Brain microvascular endothelial cell (primary cell): Measurements from ENCODE around the gene NAA15.
"Not testable (repeated sequence)": the region's sequence is repeated elsewhere in the genome, so short reads cannot be mapped to it uniquely, and the experiment has no call there.

Experiments
- DNase-seq: peaks from one replicate; pipeline ENCODE4 v3.0.0-alpha.2; 2020
- H3K27ac ChIP-seq: fragments of 250-450 bp; sonication (Bioruptor Pico); 2 replicates; pipeline ENCODE4 v1.5.1; 2020; ENCODE audit warnings: mild to moderate bottlenecking, moderate library complexity
- H3K27me3 ChIP-seq: fragments of 250-450 bp; sonication (Bioruptor Pico); replicated peaks from 2 replicates; pipeline ENCODE4 v1.5.1; 2020; ENCODE audit warnings: mild to moderate bottlenecking
- H3K36me3 ChIP-seq: fragments of 250-450 bp; sonication (Bioruptor Pico); replicated peaks from 2 replicates; pipeline ENCODE4 v1.5.1; 2020; ENCODE audit warnings: mild to moderate bottlenecking
- H3K4me3 ChIP-seq: 2 replicates; pipeline ENCODE4 v1.5.1; 2011; ENCODE audit warnings: low read depth, mild to moderate bottlenecking, control low read depth, low read length, moderate library complexity
- in situ Hi-C: cut with HindIII; loops from 2 replicates; pipeline ENCODE4 v1.10.0; 2017; ENCODE audit warnings: low sequenced_read_pairs, low pct_ligation_motif_present
- TF ChIP-seq, protein P1 (sequence below): IDR thresholded peaks from 2 replicates; pipeline ENCODE4 v1.5.1; 2011; ENCODE audit warnings: low read depth, mild to moderate bottlenecking, moderate library complexity, low read length, control low read depth, inconsistent platforms; ENCODE audit errors: missing control alignments

NAA15 gene

DNA sequence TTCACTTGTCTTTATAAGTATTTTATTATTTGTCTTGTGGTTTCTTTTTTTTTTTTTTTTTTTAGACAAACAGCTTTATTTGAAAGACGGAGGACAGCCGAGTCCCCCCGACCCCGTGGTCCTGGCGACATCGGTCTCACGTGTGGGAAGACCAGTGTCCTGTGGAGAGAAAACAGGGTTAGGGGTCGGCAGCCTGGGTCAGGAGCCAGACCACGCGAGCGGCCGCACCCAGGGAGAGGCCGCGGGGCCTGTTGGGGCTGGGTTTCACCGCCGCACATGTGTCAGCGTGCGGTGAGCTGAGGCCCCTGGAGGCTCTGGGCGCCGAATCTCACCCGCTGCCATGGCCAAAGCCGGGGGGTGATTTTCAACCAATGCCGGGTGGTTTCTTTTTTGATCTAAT is 134.8 kb downstream of the NAA15 start:
- TF ChIP-seq, protein P1, sequence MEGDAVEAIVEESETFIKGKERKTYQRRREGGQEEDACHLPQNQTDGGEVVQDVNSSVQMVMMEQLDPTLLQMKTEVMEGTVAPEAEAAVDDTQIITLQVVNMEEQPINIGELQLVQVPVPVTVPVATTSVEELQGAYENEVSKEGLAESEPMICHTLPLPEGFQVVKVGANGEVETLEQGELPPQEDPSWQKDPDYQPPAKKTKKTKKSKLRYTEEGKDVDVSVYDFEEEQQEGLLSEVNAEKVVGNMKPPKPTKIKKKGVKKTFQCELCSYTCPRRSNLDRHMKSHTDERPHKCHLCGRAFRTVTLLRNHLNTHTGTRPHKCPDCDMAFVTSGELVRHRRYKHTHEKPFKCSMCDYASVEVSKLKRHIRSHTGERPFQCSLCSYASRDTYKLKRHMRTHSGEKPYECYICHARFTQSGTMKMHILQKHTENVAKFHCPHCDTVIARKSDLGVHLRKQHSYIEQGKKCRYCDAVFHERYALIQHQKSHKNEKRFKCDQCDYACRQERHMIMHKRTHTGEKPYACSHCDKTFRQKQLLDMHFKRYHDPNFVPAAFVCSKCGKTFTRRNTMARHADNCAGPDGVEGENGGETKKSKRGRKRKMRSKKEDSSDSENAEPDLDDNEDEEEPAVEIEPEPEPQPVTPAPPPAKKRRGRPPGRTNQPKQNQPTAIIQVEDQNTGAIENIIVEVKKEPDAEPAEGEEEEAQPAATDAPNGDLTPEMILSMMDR: no peak
- no peaks in the 10 kb centered on the region for H3K27me3 ChIP-seq
- in situ Hi-C loops: no loop called here
- no peaks in the 10 kb centered on the region for H3K36me3 ChIP-seq
- DNase-seq: no peak
- H3K27ac ChIP-seq: no peak overlapping the region
- no peak overlapping the region for H3K4me3 ChIP-seq

DNA sequence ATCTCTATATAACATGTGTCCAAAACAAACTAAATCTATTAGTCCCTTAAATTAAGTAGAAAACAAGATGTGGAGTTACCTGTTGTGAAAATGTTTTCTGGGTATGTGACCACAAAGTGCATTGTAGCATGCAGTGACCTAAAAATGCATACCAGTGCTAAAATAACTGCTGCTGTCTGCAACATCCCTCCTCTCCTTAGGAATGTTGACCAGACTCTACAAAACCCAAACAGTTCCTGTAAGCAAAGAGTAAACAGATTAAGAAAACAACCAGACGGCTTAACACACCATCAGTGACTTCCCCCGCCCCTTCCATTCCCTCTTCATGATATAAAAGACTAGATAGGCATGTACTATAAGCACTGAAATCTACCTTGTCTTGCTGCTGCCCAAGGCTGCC is 136.8 kb downstream of the NAA15 start:
- TF ChIP-seq, protein P1: no peak
- no peak for DNase-seq
- Histone ChIP-seq H3K4me3 (no peak overlapping the region), H3K27ac (no peak overlapping the region), H3K27me3 (no peaks in the 10 kb centered on the region), H3K36me3 (no peaks in the 10 kb centered on the region)
- in situ Hi-C loops: no loop called here

DNA sequence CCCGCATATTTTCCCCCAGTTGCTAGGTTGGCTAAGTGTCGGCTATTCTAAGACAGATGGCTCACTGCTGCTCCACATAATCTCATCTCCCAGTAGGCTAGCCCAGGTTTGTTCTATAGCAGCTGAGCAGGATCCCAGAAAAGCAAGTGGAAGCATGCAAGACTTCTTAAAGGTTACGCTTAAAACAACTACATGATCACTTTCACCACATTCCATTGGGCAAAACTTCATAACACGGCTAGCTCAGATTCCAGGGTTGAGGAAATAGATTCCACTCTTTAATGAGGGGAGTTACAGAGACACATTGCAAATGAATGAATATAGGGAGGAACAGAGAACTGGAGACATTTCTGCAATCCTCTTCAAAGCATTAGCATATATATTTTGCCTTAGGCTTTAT is 139.7 kb downstream of the NAA15 start:
- TF ChIP-seq, protein P1: no peak
- DNase-seq: no peak

DNA sequence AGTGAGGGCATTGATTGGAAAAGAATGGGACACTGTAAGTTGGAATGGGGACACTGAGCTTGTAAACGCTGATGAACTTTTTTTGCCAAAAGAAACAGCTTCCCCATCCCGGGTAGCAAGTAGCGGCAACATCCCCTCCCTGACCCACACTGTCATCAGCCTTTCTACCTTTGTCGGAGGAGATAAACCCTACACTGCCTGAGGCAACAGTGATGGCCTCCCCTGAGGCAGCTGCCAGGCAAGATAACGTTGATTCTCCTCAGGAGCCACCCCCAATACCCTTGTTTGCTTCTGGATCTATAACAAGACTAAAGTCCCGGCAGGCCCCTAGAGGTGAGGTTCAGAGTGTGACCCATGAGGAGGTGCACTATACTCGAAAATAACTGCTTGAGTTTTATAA is 142.4 kb downstream of the NAA15 start:
- H3K27ac ChIP-seq: no peak overlapping the region
- in situ Hi-C loops: no loop called here
- no peaks in the 10 kb centered on the region for H3K27me3 ChIP-seq
- TF ChIP-seq, protein P1: no peak
- H3K4me3 ChIP-seq: no peak overlapping the region
- no peak for DNase-seq
- no peaks in the 10 kb centered on the region for H3K36me3 ChIP-seq

More for the DNA sequence above, 139.7 kb downstream of the NAA15 start:
- Histone ChIP-seq H3K36me3 (no peaks in the 10 kb centered on the region), H3K4me3 (no peak overlapping the region), H3K27ac (no peak overlapping the region), H3K27me3 (no peaks in the 10 kb centered on the region)
- in situ Hi-C loops: no loop called here

DNA sequence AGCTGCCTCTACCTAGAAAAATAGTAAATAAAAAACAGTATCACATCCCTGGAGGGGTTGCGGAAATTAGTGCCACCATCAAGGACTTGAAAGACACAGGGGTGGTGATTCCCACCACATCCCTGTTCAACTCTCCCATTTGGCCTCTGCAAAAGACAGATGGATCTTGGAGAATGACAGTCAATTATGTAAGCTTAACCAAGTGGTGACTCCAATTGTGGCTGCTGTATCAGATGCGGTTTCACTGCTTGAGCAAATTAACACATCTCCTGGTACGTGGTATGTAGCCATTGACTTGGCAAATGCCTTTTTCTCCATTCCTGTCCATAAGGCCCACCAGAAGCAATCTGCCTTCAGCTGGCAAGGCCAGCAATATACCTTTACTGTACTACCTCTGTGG is 143.6 kb downstream of the NAA15 start:
- DNase-seq, H3K27ac ChIP-seq, H3K36me3 ChIP-seq, in situ Hi-C loops, H3K4me3 ChIP-seq, H3K27me3 ChIP-seq: not testable (repeated sequence)

DNA sequence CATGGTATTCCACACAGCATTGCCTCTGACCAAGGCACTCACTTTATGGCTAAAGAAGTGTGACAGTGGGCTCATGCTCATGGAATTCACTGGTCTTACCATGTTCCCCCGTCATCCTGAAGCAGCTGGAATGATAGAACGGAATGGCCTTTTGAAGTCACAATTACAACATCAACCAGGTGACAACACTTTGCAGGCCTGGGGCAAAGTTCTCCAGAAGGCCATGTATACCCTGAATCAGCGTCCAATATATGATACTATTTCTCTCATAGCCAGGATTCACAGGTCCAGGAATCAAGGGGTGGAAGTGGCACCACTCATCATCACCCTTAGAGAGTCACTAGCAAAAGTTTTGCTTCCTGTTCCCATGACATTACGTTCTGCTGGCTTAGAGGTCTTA is 145.8 kb downstream of the NAA15 start:
- H3K27me3 ChIP-seq, in situ Hi-C loops: not testable (repeated sequence)

DNA sequence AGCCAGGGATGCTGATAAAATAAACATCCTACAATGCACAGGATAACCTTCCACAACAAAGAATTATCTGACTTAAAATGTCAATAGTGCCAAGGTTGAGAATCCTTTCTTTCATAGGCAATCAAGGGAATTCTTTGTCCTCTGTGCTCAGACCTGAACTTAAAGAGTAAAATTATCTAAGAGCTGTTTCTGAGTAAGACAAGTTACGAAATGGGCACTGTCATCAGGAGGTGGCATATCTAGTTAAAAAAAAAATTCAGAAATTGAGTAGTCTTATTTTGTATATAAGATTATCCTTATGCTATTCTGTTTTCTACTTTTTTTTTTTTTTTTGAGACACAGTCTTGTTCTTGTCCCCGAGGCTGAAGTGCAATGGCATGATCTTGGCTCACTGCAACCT is 149.3 kb downstream of the NAA15 start:
- H3K36me3 ChIP-seq: no peaks in the 10 kb centered on the region
- H3K27ac ChIP-seq: no peak overlapping the region
- in situ Hi-C loops: no loop called here
- H3K4me3 ChIP-seq: no peak overlapping the region
- TF ChIP-seq, protein P1: no peak
- no peaks in the 10 kb centered on the region for H3K27me3 ChIP-seq
- DNase-seq: no peak

More for the DNA sequence above, 145.8 kb downstream of the NAA15 start:
- not testable (repeated sequence) for H3K36me3 ChIP-seq, H3K27ac ChIP-seq, H3K4me3 ChIP-seq, DNase-seq
